Hepatocyte (in vitro differentiated cells): ENCODE results near the gene TMC2. TPM values are rescaled to one million over a fixed set of nuclear protein-coding genes. Genes with fewer than 3 reads are reported as not detected.

Experiments
- DNase-seq: peaks from one replicate; pipeline ENCODE4 v3.0.0-alpha.2; 2016; ENCODE audit warnings: low spot score
- H2AFZ ChIP-seq: fragments of 200-600 bp; sonication (generic); 2 replicates; pipeline ENCODE4 v1.6.0; 2016; ENCODE audit warnings: antibody characterized with exemption, mild to moderate bottlenecking
- H3K27ac ChIP-seq: fragments of 200-600 bp; sonication (generic); 2 replicates; pipeline ENCODE4 v1.5.1; 2016; ENCODE audit warnings: mild to moderate bottlenecking
- H3K27me3 ChIP-seq: fragments of 200-600 bp; sonication (generic); 2 replicates; pipeline ENCODE4 v1.6.1; 2016
- H3K36me3 ChIP-seq: fragments of 200-600 bp; sonication (generic); replicated peaks from 2 replicates; pipeline ENCODE4 v1.5.1; 2016; ENCODE audit warnings: low read depth; ENCODE audit not compliant: insufficient read depth
- H3K4me1 ChIP-seq: fragments of 200-600 bp; sonication (generic); 2 replicates; pipeline ENCODE4 v1.5.1; 2016; ENCODE audit warnings: mild to moderate bottlenecking, moderate library complexity; ENCODE audit not compliant: insufficient read depth
- H3K4me2 ChIP-seq: fragments of 200-600 bp; sonication (generic); 2 replicates; pipeline ENCODE4 v1.6.0; 2016
- H3K4me3 ChIP-seq: fragments of 200-600 bp; sonication (generic); 2 replicates; pipeline ENCODE4 v1.5.1; 2016; ENCODE audit warnings: mild to moderate bottlenecking
- H3K79me2 ChIP-seq: fragments of 200-600 bp; sonication (generic); 2 replicates; pipeline ENCODE4 v1.6.0; 2017; ENCODE audit warnings: mild to moderate bottlenecking
- H3K9me2 ChIP-seq: fragments of 200-600 bp; sonication (generic); replicated peaks from 2 replicates; pipeline ENCODE4 v1.6.0; 2017; ENCODE audit warnings: mild to moderate bottlenecking; ENCODE audit not compliant: insufficient read depth
- H3K9me3 ChIP-seq: fragments of 200-600 bp; sonication (generic); 2 replicates; pipeline ENCODE4 v1.5.1; 2016; ENCODE audit warnings: low read depth, mild to moderate bottlenecking
- H4K20me1 ChIP-seq: fragments of 200-600 bp; sonication (generic); 2 replicates; pipeline ENCODE4 v1.6.0; 2016; ENCODE audit warnings: mild to moderate bottlenecking; ENCODE audit not compliant: insufficient read depth, poor library complexity, severe bottlenecking
- EZH2 ChIP-seq: fragments of 200-600 bp; sonication (generic); IDR thresholded peaks from 2 replicates; pipeline ENCODE4 v1.6.1; 2016; ENCODE audit warnings: antibody characterized with exemption, mild to moderate bottlenecking, borderline replicate concordance
- EZH2phosphoT487 ChIP-seq: fragments of 200-600 bp; sonication (generic); IDR thresholded peaks from one replicate; pipeline ENCODE4 v1.6.1; 2018; ENCODE audit warnings: antibody characterized with exemption, mild to moderate bottlenecking, low read depth, moderate library complexity; ENCODE audit not compliant: unreplicated experiment, severe bottlenecking
- WGBS: methylation state at CpG from one replicate; pipeline ENCODE4 v1.1.6; 2016; ENCODE audit warnings: low lambda C conversion rate; ENCODE audit errors: missing lambda C conversion rate; 5-methylcytosine and 5-hydroxymethylcytosine counted together
- polyA plus RNA-seq: library from polyadenylated mRNA; unstranded; fragments of >200 nt; fragmentation: Nextera tagmentation; extraction: Ambion mirVana; gene quantifications from 2 replicates; pipeline ENCODE4 v1.2.1, GENCODE V29; 2016
- total RNA-seq: library from RNA; depleted of rRNA; stranded (reverse); fragments of >200 nt; gene quantifications from 2 replicates; pipeline ENCODE4 v1.2.3, GENCODE V29; 2014
- TF ChIP-seq, protein P1 (sequence below): fragments of 200-600 bp; sonication (generic); IDR thresholded peaks from 2 replicates; pipeline ENCODE4 v1.5.1; 2016; ENCODE audit warnings: antibody characterized with exemption, mild to moderate bottlenecking; ENCODE audit not compliant: poor library complexity

TMC2 gene
- total and polyA plus RNA-seq, 2 experiments from 2014 or later = not detected

DNA sequence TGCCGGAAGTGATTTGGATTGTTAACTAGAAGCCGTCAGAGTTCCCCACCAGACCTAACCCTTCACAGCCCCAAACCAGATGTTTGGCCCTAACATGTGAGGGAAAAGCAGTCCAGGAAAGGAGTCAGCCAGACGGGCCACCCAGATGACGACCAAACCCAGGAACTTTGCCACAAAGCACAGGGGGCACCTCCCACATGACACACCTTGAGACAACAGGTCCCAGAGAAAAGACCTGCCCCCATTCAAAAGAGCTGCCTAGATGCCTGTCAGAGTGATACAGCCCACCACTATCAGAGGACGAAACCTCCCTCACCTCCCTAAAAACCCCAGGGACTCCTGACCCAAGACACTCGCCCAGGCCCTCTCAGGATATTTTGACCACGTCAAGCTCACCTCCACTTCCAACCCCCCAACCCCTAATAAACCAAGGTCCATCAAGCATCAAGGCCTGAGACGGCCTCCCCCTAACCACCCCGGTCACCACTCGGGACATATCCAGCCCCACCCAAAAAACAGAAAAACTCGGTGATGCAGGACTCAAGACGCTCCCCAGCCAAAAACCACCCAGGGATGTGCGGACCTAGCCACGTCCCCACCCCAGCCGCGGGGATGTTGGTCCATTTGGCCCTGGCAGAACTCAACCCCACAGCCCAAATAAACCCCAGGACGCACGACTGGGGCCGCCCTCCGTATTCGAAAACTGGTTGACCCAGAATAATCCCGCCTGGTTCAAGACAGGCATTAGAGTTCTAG is 28.3 kb upstream of the TMC2 start:
- Histone ChIP-seq H3K4me1 (peaks cover 8% of the 10 kb centered on the region), H3K79me2 (peaks cover 38% of the 10 kb centered on the region), H3K4me2 (peak overlapping the region; percentile 85), H3K36me3 (no peaks in the 10 kb centered on the region), H2AFZ (peak overlapping the region; percentile 59), H3K4me3 (peak overlapping the region; percentile 84), H3K9me3 (no peaks in the 10 kb centered on the region), H4K20me1 (no peaks in the 10 kb centered on the region), H3K9me2 (no peaks in the 10 kb centered on the region), H3K27ac (peak overlapping the region; percentile 81), H3K27me3 (no peaks in the 10 kb centered on the region)
- 31% methylated on average over 22 of the region's 22 CpGs for WGBS
- DNase-seq = peak; percentile 16
- TF ChIP-seq EZH2 = no peak
- TF ChIP-seq, protein P1, sequence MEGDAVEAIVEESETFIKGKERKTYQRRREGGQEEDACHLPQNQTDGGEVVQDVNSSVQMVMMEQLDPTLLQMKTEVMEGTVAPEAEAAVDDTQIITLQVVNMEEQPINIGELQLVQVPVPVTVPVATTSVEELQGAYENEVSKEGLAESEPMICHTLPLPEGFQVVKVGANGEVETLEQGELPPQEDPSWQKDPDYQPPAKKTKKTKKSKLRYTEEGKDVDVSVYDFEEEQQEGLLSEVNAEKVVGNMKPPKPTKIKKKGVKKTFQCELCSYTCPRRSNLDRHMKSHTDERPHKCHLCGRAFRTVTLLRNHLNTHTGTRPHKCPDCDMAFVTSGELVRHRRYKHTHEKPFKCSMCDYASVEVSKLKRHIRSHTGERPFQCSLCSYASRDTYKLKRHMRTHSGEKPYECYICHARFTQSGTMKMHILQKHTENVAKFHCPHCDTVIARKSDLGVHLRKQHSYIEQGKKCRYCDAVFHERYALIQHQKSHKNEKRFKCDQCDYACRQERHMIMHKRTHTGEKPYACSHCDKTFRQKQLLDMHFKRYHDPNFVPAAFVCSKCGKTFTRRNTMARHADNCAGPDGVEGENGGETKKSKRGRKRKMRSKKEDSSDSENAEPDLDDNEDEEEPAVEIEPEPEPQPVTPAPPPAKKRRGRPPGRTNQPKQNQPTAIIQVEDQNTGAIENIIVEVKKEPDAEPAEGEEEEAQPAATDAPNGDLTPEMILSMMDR = no peak
- TF ChIP-seq EZH2phosphoT487 = no peak

DNA sequence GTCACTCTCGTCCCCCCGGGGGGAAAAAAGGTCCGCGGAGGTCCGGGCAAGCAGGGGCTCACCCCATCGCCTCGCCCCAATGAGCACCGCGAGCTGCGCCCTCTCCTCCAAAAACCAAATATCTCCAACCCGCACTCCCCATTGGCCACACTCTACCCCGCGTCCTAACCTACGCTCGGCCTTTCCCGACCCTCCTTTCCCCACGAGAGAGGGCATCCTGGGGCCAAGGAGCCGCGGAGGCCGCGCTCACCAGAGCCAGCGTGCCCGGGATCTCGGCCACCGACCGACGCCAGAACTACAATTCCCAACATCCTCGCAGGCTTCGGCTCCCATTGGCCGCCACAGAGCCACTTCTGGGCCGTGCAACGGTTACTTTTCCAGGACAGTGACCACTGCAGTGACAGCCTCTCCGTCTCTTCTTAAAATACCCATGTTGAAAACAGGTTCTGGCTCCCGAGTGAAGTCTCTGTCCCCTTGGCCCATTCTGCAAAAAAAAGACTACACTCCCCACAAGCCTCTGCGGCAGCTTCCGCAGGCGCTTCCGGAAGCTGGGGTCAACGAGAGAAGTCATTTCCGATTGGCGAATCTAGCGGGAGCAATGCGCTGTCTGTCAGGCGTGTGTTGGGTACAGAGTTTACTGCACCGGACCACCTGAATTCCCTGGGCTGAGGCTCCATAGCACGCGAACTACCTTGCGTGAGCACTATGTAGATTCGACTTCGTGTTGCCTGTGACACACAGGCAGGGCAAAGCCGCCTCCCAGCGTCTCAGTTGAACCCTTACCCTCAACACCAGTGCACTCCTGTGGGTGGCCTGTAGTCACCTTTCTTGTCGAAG is 27.5 kb upstream of the TMC2 start, which contains the start of gene ZNF343:
Gene ZNF343, minus strand, starts transcription at position 285 of the 837 bp plus-strand sequence. CDS start 15,020 bp downstream, outside the sequence.
- Histone ChIP-seq H3K4me1 (peaks cover 8% of the 10 kb centered on the region), H4K20me1 (no peaks in the 10 kb centered on the region), H3K4me2 (peak within 1 kb of the TSS; percentile 85), H2AFZ (peak within 1 kb of the TSS; percentile 59), H3K9me3 (no peaks in the 10 kb centered on the region), H3K27ac (peak within 1 kb of the TSS; percentile 81), H3K4me3 (peak within 1 kb of the TSS; percentile 84), H3K9me2 (no peaks in the 10 kb centered on the region), H3K36me3 (no peaks in the 10 kb centered on the region), H3K27me3 (no peaks in the 10 kb centered on the region), H3K79me2 (peaks cover 37% of the 10 kb centered on the region)
- TF ChIP-seq EZH2 = no peak
- TF ChIP-seq, protein P1 = no peak
- no peak for TF ChIP-seq EZH2phosphoT487
- WGBS = under 1% methylated on average over 53 of the region's 53 CpGs
- peak; percentile 88 for DNase-seq

DNA sequence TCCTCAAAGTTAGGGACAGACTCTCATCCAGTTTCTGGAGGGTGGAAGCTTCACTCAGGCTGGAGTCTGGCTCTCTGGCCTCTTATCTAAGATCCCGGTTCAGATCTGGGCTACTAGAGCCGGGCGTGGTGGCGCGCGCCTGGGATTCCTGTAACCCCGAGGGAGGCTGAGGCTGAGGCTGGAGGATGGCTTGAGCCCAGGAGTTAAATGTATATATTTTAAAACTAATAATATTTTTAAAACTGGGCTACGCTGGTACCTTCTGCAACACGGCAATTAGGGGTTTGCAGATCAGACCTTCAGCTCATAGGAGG is 26.9 kb upstream of the TMC2 start:
- no peak for TF ChIP-seq EZH2
- no peak for TF ChIP-seq EZH2phosphoT487
- TF ChIP-seq, protein P1 = no peak
- Histone ChIP-seq H3K9me2 (no peaks in the 10 kb centered on the region), H4K20me1 (no peaks in the 10 kb centered on the region), H3K4me3 (peak overlapping the region; percentile 84), H3K9me3 (no peaks in the 10 kb centered on the region), H3K27ac (peak overlapping the region; percentile 81), H3K4me1 (peaks cover 8% of the 10 kb centered on the region), H3K4me2 (peak overlapping the region; percentile 85), H3K79me2 (peaks cover 33% of the 10 kb centered on the region), H2AFZ (peak overlapping the region; percentile 59), H3K36me3 (no peaks in the 10 kb centered on the region), H3K27me3 (no peaks in the 10 kb centered on the region)
- DNase-seq = no peak
- 8% methylated on average over 9 of the region's 9 CpGs for WGBS
